ENCODE data around the gene RNF215.

The RNF215 gene

GRCh38 chr22:30335236-30335635 is 52.0 kb downstream of the RNF215 start:
- Histone ChIP-seq H3K4me1 (ENCODE audit: low read length) (no peaks in the 10 kb centered on the region), H3K9me3 (replicated peaks; ENCODE audit: insufficient read depth, low read length) (no peaks in the 10 kb centered on the region), H3K4me2 (ENCODE audit: low read depth, low read length) (no peak overlapping the region), H3F3A (ENCODE audit: insufficient read depth, low read length) (no peaks in the 10 kb centered on the region), H3K9me2 (replicated peaks; ENCODE audit: insufficient read depth, low read length) (no peaks in the 10 kb centered on the region), H3K27me3 (replicated peaks; ENCODE audit: insufficient read depth, low read length) (no peaks in the 10 kb centered on the region), H3K36me3 (replicated peaks; ENCODE audit: insufficient read depth, low read length) (peaks cover 19% of the 10 kb centered on the region), H3K27ac (ENCODE audit: low read length) (no peak overlapping the region), H3K79me2 (ENCODE audit: low read length) (no peaks in the 10 kb centered on the region), H3K9ac (ENCODE audit: low read length) (no peak overlapping the region), H2AFZ (ENCODE audit: low read length) (no peak overlapping the region), H3K4me3 (ENCODE audit: low read length) (no peak overlapping the region), H4K20me1 (ENCODE audit: insufficient read depth, low read length) (no peaks in the 10 kb centered on the region)
- no peak for DNase-seq
- no peak for TF ChIP-seq CTCF (IDR thresholded peaks at IDR 0.05; ENCODE audit: low read length)
- TF ChIP-seq EZH2phosphoT487 (IDR thresholded peaks at IDR 0.05; ENCODE audit: low read length) = no peak
- no peak for TF ChIP-seq EZH2 (optimal IDR thresholded peaks at IDR 0.05; ENCODE audit: low read depth, low read length)

- no peaks in the 10 kb centered on the region for H3K79me2 ChIP-seq (ENCODE audit: low read length)
- H4K20me1 ChIP-seq (ENCODE audit: insufficient read depth, low read length) = no peaks in the 10 kb centered on the region
- H3K4me2 ChIP-seq (ENCODE audit: low read depth, low read length) = no peak overlapping the region
- no peaks in the 10 kb centered on the region for H3K9me2 ChIP-seq (replicated peaks; ENCODE audit: insufficient read depth, low read length)
- H2AFZ ChIP-seq (ENCODE audit: low read length) = no peak overlapping the region
- H3K9ac ChIP-seq (ENCODE audit: low read length) = no peak overlapping the region
- H3F3A ChIP-seq (ENCODE audit: insufficient read depth, low read length) = no peaks in the 10 kb centered on the region
- H3K27me3 ChIP-seq (replicated peaks; ENCODE audit: insufficient read depth, low read length) = no peaks in the 10 kb centered on the region
- peaks cover 19% of the 10 kb centered on the region for H3K36me3 ChIP-seq (replicated peaks; ENCODE audit: insufficient read depth, low read length)
- TF ChIP-seq EZH2phosphoT487 (IDR thresholded peaks at IDR 0.05; ENCODE audit: low read length) (no peak), EZH2 (optimal IDR thresholded peaks at IDR 0.05; ENCODE audit: low read depth, low read length) (no peak), CTCF (IDR thresholded peaks at IDR 0.05; ENCODE audit: low read length) (no peak)
- no peaks in the 10 kb centered on the region for H3K4me1 ChIP-seq (ENCODE audit: low read length)
- no peaks in the 10 kb centered on the region for H3K9me3 ChIP-seq (replicated peaks; ENCODE audit: insufficient read depth, low read length)
- no peak overlapping the region for H3K4me3 ChIP-seq (ENCODE audit: low read length)
- H3K27ac ChIP-seq (ENCODE audit: low read length) = no peak overlapping the region
- no peak for DNase-seq
These were observed 52.6 kb downstream of the RNF215 start for GRCh38 chr22:30334646-30335045.

- no peaks in the 10 kb centered on the region for H3K27me3 ChIP-seq (replicated peaks; ENCODE audit: insufficient read depth, low read length)
- no peak overlapping the region for H3K4me3 ChIP-seq (ENCODE audit: low read length)
- no peaks in the 10 kb centered on the region for H4K20me1 ChIP-seq (ENCODE audit: insufficient read depth, low read length)
- H3K4me1 ChIP-seq (ENCODE audit: low read length) = no peaks in the 10 kb centered on the region
- no peak overlapping the region for H3K27ac ChIP-seq (ENCODE audit: low read length)
- H3K79me2 ChIP-seq (ENCODE audit: low read length) = no peaks in the 10 kb centered on the region
- TF ChIP-seq EZH2 (optimal IDR thresholded peaks at IDR 0.05; ENCODE audit: low read depth, low read length) (no peak), CTCF (IDR thresholded peaks at IDR 0.05; ENCODE audit: low read length) (no peak), EZH2phosphoT487 (IDR thresholded peaks at IDR 0.05; ENCODE audit: low read length) (no peak)
- H3K9me3 ChIP-seq (replicated peaks; ENCODE audit: insufficient read depth, low read length) = no peaks in the 10 kb centered on the region
- no peak overlapping the region for H3K9ac ChIP-seq (ENCODE audit: low read length)
- no peak overlapping the region for H3K4me2 ChIP-seq (ENCODE audit: low read depth, low read length)
- no peak overlapping the region for H2AFZ ChIP-seq (ENCODE audit: low read length)
- H3K9me2 ChIP-seq (replicated peaks; ENCODE audit: insufficient read depth, low read length) = no peaks in the 10 kb centered on the region
- no peak for DNase-seq
- no peaks in the 10 kb centered on the region for H3F3A ChIP-seq (ENCODE audit: insufficient read depth, low read length)
- H3K36me3 ChIP-seq (replicated peaks; ENCODE audit: insufficient read depth, low read length) = peaks cover 13% of the 10 kb centered on the region
These were observed 53.5 kb downstream of the RNF215 start for GRCh38 chr22:30333707-30334087.
